ENCODE results near the gene SP2.
"Not testable (repeated sequence)": the region's sequence is repeated elsewhere in the genome, so short reads cannot be mapped to it uniquely, and the experiment has no call there.

SP2 gene

GRCh38 chr17:47918006-47918405 is 22.0 kb downstream of the SP2 start:
- in situ Hi-C loops (cut with MboI; ENCODE audit: low sequenced_read_pairs), result no loop called here

DNA sequence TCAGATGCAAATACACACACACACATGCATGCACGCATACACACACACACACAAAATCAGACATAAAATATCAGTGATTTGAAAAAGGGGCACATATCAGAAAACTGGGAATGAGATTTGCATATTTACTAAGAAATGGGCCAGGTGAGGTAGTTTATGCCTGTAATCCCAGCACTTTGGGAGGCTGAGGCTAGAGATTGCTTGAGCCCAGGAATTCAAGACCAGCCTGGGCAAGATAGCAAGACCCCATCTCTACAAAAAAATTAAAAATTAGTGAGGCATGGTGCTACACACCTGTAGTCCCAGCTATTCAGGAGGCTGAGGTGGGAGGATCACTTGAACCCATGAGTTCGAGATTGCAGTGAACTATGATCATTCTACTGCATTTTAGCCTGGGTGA is 23.0 kb downstream of the SP2 start:
- in situ Hi-C loops (cut with MboI; ENCODE audit: low sequenced_read_pairs), result no loop called here

DNA sequence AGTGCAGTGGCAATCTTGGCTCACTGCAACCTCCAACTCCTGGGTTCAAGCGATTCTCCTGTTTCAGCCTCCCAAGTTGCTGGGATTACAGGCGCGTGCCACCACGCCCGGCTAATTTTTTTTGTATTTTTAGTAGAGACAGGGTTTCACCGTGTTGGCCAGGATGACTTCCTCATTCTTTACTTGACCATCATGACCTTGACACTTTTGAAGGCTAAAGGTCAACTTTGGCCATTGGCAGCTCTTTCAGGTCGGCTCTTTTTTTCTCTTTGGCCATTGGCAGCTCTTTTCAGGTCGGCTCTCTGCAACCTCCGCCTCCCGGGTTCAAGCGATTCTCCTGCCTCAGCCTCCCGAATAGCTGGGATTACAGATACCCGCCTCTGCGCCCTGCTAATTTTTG is 23.9 kb downstream of the SP2 start:
- in situ Hi-C loops (cut with MboI; ENCODE audit: low sequenced_read_pairs), result not testable (repeated sequence)

- in situ Hi-C loops (cut with MboI; ENCODE audit: low sequenced_read_pairs), result no loop called here
Measured at GRCh38 chr17:47924785-47925677, 29.0 kb downstream of the SP2 start.

DNA sequence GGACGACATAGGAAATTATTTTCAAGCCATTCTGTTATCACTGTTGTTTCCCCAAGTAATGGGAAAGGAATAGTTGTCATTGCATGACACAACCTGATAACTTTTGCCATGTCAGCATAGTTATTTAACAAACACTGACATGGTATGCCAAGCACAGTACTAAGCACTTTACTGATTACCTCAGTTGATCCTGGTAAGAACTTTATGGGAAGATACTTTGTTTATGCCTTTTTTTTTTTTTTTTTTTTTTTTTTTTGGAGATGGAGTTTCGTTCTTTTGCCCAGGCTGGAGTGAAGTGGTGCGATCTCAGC is 29.6 kb downstream of the SP2 start:
- in situ Hi-C loops (cut with MboI; ENCODE audit: low sequenced_read_pairs), result no loop called here

- in situ Hi-C loops (cut with MboI; ENCODE audit: low sequenced_read_pairs), result no loop called here
Measured at GRCh38 chr17:47927821-47928400, 31.9 kb downstream of the SP2 start.

GRCh38 chr17:47928415-47928814 is 32.4 kb downstream of the SP2 start:
- in situ Hi-C loops (cut with MboI; ENCODE audit: low sequenced_read_pairs), result no loop called here

GRCh38 chr17:47929218-47930000 is 33.4 kb downstream of the SP2 start:
- in situ Hi-C loops (cut with MboI; ENCODE audit: low sequenced_read_pairs), result no loop called here

DNA sequence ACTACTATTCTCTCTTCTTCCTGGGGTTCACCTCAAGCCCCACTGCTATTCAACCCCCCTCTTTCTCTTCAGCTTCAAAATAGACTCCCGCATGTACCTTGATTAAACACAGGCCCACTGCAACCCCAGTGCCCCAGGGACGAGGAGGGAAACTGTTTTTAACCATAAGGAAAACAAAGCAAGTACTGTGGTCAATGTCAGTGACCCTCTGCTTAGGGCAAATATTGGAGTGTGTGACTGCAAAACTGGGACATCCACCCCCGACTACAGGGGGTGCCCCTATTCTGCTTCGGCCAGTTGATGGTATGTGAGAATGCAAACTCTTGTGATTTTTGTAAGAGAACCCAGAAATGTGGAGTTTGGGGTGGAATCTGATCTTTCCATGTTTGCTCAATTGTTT is 35.8 kb downstream of the SP2 start:
- in situ Hi-C loops (cut with MboI; ENCODE audit: low sequenced_read_pairs), result no loop called here

DNA sequence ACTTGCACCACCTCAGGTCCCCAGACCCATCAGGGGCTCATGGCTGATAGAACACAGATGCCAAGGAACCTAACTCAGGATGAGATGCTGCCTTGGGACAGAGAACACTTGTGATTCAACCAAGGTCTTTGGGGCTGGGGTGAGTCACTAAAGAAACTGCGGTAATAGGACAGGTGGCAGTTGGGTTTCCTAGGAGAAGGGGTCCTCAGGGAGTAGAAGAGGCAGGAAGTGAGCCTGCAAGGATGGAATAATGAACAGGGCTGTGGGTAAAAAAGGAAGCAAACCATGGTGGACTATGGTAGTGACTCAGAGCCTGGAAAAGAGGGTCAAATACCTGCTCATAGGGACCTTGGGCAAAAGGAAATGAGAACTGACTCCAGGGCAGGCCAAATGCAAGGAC is 38.8 kb downstream of the SP2 start:
- in situ Hi-C loops (cut with MboI; ENCODE audit: low sequenced_read_pairs), result no loop called here

GRCh38 chr17:47935468-47935867 is 39.4 kb downstream of the SP2 start:
- in situ Hi-C loops (cut with MboI; ENCODE audit: low sequenced_read_pairs), result not testable (repeated sequence)

DNA sequence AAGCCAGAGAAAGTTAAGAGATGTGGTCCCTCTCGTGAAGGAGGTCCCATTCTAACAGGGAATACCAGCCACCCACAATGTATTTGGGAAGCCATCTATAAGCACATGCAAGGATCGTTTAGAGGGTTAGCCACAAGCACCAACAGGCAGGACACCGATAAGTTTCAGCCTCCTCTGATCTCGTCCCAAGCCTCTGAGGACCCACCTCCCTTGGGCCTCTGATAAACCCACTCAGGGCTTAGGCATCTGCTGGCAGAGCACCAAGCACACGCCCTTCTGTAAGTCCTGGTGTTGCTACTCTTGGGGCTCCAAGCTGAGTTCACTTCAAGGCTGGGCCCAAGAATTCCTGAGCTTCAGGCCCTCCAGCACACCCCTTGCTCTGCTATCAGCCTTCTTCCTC is 39.9 kb downstream of the SP2 start:
- in situ Hi-C loops (cut with MboI; ENCODE audit: low sequenced_read_pairs), result no loop called here

GRCh38 chr17:47937941-47938340 is 41.9 kb downstream of the SP2 start:
- in situ Hi-C loops (cut with MboI; ENCODE audit: low sequenced_read_pairs), result no loop called here

- in situ Hi-C loops (cut with MboI; ENCODE audit: low sequenced_read_pairs), result no loop called here
Measured at GRCh38 chr17:47941246-47942095, 45.4 kb downstream of the SP2 start, which contains the start of gene PNPO. Gene PNPO (plus strand): TSS chr17:47941571. CDS start chr17:47941676, 105 bp downstream.

DNA sequence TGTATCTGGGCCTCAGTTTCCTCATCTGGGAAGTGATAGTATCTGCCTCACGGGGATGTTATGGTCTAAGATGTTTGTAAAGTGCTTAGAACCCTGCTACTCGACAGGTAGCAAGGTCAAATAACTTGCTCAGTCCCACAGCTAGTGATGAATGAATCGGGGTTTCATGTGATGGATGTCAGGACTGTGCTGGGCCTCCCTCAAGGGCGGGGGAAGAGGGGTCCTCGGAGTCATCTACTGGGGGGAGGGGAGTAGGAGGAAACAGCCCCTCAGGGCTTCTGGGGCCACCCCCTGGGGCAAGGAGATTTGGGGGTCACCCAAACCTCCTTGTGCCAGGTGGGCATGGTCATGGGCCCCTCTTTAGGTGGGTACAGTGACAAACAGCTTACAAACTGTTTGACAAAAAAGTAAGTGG is 46.1 kb downstream of the SP2 start:
- in situ Hi-C loops (cut with MboI; ENCODE audit: low sequenced_read_pairs), result no loop called here

GRCh38 chr17:47942568-47942967 is 46.5 kb downstream of the SP2 start:
- in situ Hi-C loops (cut with MboI; ENCODE audit: low sequenced_read_pairs), result no loop called here

DNA sequence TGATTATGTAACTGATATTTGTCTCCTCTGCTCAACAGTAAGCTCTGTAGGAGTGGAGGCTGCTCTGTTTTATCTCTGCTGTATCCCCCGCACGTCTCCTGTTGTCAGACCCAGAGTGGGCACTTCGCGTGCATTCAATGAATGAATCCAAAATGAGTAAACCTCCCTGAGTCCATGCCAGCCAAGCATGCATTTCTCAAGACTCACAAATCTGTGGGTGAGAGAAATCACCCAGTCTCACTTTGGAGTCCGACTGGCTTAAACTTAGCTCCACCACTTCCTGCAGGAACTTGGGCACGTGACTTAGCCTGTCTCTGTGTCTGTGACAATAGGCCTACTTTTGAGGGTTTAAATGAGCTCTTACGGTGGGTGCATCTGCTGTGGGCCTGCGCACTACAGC is 49.0 kb downstream of the SP2 start:
- in situ Hi-C loops (cut with MboI; ENCODE audit: low sequenced_read_pairs), result no loop called here

GRCh38 chr17:47945529-47946508 is 49.8 kb downstream of the SP2 start:
- in situ Hi-C loops (cut with MboI; ENCODE audit: low sequenced_read_pairs), result no loop called here

DNA sequence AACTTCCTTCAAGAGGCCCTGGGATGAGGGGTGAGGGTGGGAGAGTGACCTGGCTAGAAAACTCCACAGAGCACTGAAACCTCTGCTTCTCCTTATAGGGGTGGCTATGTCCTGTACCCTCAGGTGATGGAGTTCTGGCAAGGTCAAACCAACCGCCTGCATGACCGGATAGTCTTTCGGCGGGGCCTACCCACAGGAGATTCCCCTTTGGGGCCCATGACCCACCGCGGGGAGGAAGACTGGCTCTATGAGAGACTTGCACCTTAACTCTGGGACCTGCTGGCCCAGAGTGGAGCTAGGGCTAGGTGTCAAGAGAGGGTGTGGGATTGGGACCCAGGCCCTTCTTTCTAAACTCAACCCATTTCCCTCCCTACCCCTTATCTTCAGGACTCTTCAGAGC is 50.5 kb downstream of the SP2 start:
- in situ Hi-C loops (cut with MboI; ENCODE audit: low sequenced_read_pairs), result no loop called here

DNA sequence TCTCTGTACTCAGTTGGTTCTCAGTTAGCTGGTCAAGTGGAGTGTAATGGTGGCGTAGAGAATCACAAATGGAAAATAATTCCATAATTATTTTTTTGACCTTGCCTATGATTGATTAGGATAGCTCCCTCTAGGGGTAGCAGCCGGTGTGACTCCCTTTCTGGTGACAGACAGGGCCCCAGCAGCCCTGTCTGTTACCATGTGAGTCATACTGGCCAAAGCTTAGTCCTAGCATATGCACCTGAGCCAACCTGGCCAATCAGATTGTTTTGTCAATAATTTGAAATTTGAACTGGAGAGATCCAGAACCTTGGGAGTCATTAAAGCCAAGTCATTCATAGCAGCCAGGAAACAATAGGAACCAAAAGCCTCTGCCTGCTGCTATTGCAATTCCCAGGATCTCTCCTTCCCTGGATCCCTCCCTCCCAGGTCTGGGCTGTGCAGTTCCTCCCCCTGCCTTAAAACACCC is 50.9 kb downstream of the SP2 start:
- in situ Hi-C loops (cut with MboI; ENCODE audit: low sequenced_read_pairs), result no loop called here
